GM21723 (cell line): Measurements from ENCODE around the gene LCLAT1.
"Not testable (repeated sequence)": the region's sequence is repeated elsewhere in the genome, so short reads cannot be mapped to it uniquely, and the experiment has no call there.

ENCODE experiments used
- ATAC-seq: cut with Tn5 transposase; IDR thresholded peaks from one replicate; pipeline ENCODE4 v1.9.1; 2021; ENCODE audit warnings: mild to moderate bottlenecking, moderate library complexity; ENCODE audit not compliant: unreplicated experiment

Gene LCLAT1

GRCh38 chr2:30633039-30633438 lies 186.0 kb downstream of the LCLAT1 start:
- no peak for ATAC-seq

DNA sequence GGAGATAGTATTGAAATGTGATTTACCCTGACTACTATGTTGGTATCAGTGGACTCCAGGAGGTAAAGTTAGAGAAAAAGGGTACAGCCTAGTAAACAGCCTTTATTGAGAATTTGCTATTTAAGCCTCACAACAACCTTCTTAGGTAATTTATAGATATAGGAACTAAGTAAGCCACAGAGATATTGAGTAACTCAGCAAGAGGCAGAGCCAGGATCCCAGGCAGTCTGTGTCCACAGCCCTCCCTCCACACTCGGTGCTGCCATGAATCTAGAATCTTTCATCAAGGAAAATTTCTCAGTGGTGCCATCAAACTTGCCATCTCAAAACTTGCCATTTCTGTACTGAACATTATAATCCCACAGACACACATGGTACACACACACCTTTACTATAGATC lies 189.3 kb downstream of the LCLAT1 start:
- ATAC-seq = no peak

DNA sequence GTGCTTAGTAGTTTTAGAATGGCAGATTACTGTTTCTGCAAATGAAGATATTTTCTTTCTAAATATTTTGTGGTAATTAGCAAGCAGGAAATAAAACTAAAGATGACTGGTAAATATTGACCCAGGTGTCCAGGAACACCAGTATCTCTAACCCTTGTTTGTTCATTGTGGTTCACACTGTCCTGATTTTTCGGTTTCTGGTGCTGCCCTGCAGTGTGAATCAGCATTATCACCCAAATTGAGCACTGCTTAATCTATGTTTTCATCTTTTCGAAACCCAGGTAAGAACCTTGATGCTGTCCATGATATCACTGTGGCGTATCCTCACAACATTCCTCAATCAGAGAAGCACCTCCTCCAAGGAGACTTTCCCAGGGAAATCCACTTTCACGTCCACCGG lies 192.8 kb downstream of the LCLAT1 start:
- no peak for ATAC-seq

DNA sequence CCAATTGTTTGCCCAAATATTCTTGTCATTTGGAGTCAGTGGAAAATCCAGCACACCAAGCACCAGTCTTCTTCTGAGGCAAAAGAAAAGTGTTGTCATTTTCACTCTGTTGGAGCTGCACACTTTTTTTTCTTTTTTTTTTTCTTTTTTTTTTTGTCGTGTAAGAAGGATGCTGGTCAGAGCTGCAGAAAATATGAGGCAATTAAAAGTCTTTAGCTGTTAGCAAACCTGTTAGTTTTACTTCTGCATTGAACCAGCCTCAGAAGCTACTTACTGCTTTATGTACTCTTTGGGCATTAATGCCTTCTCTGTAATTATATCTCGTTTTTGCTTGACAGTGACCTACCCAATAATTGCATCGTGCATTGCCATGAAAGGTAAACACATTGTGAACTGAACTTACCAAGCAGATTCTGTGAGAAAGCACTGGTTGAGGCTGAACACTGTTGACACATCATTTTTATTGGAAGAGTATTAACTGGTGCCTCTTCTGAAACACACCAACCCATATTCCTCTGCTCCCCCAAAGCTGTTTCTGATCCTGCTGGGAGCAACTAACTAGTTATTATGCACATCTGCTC lies 194.8 kb downstream of the LCLAT1 start:
- ATAC-seq = no peak

DNA sequence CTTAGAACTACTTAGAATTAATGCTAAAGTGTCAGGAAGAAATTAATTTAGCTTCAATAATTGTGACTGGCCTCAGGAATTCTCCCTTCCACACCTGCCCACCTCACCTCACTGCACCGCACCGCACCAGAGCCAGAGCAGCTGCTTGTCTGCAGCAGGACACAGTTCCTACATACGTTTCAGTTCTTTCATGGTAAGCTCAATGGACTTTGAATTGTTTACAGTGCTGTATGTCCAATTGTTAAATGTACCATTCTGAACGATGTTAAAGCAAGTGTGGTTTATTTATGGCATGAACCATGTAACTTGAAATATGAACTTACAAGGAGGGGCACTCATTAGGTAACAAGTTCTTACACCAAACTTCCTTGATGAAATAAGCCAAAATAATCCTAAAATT lies 196.0 kb downstream of the LCLAT1 start:
- not testable (repeated sequence) for ATAC-seq

- no peak for ATAC-seq
Observed at GRCh38 chr2:30643674-30644073, 196.6 kb downstream of the LCLAT1 start.

- ATAC-seq = no peak
Observed at GRCh38 chr2:30645081-30645744, 198.2 kb downstream of the LCLAT1 start.

DNA sequence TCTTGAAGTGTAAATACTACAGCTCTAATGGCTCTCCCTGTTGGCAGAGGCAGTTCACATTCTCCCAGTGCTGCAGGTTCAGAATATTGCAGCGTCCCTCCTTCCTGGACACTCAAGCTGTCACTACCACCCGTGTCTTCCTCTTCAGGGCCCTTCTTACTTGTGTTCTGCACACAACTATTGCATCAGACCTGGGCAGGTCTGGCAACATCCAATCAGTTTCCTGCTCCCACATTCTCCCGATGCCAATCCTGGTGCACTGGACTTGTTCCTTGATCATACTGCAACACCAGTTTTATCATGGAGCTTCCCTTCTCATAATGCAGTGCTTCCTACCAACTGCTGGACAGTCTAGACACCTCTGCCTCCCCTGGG lies 198.7 kb downstream of the LCLAT1 start:
- no peak for ATAC-seq

DNA sequence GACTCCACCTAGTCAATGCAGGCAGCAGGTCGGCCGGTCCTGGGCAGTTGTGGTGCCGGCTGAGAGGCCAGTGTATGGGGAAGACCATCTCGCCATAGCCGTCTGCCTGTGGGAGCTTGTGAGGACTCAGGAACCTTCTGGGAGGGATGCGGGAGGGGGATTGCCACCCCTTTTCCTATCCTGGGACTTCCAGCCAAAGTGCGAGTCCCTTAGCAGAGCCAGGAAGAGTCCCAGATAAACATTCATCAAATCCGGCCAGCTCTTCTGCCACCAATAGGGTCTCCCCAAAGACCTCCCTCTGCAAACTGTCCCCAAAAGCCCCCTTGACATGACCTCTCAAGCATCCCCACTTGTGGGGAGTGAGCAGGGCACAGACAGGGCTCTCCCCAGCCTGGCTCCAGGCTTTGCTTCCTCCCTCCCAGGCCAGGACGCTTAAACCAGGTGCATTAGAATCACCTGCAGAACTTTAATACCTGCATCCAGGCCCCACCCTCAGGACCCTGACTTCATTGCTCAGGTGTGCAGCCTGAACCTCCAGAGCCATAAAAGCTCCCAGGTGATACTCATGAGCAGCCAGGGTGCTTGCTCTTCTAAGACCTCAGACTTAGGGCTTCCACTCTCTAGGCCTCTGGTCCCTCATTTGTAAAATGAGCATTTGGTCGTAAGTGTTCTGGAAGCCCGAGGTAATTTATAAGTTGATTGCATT lies 200.9 kb downstream of the LCLAT1 start:
- ATAC-seq = no peak

- ATAC-seq = no peak
Observed at GRCh38 chr2:30649278-30649677, 202.2 kb downstream of the LCLAT1 start.

GRCh38 chr2:30649828-30650227 lies 202.8 kb downstream of the LCLAT1 start:
- no peak for ATAC-seq

DNA sequence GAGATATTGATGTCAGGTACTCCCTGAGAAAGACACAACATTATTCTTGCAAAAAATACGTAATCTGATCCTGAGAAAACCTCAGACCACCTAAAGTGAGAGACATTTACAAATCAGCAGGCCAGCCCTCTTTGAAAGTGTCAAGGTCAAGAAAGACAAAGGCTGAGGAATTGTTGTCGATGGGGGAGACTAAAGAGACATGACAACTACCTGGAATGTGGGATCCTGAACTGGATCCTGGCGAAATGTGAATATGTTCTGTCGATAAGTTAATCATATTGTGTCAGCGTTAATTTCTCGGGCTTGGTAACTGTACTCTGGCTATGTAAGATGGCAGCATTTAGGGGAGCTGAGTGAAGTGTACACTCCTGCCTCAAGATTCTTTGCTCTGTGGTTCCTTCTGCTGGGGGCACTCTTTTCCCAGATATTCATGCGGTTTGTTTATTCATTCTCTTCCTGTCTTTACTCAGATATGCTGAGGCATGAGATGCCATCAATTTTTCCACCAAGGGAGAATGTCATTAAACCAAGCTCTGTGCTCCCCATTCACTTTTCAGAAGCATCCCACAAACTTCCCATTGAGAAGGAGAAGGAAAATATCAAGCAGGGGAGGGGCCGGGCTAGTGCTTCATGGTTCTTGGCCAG lies 205.3 kb downstream of the LCLAT1 start:
- ATAC-seq = no peak

DNA sequence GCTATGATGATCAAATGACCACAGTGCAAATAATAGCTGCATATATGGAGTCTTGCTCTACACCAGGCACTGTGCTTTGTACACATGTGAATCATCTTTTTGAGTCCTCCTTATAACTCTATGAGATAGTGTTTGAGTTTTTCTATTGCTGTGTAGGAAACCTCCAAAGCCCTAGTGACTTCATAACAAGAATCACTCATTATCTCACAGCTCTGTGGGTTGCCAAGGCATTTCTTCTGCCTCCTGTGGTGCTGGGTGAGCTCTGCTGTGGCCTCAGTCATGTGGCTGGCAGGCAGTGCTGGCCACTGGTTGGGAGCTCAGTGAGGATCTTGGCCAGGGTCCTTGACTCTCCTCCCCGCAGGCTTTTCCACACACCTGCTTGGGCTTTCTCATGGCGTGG lies 206.8 kb downstream of the LCLAT1 start:
- no peak for ATAC-seq

GRCh38 chr2:30654404-30654803 lies 207.4 kb downstream of the LCLAT1 start:
- no peak for ATAC-seq

GRCh38 chr2:30655211-30655610 lies 208.2 kb downstream of the LCLAT1 start:
- ATAC-seq = no peak

DNA sequence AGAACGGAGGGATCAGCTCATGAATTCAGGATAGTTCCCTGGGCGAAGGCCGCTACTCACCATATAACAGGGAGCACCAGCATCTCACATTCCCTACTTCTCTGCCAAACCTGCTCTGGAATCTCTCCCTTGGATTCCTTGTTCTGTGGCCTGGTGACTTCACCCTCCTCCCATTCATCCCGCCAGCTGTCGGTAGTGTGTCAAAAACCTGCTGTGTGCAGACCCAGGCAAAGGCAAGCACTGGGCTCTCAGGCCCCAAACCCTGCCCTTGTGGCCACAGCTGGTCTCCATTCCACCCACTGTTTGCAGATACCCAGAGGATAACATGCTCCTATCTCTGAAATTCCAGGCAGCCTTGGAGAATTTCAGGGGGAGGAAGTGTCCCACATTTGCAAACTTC lies 208.6 kb downstream of the LCLAT1 start:
- no peak for ATAC-seq

GRCh38 chr2:30656079-30656478 lies 209.0 kb downstream of the LCLAT1 start:
- ATAC-seq = no peak

DNA sequence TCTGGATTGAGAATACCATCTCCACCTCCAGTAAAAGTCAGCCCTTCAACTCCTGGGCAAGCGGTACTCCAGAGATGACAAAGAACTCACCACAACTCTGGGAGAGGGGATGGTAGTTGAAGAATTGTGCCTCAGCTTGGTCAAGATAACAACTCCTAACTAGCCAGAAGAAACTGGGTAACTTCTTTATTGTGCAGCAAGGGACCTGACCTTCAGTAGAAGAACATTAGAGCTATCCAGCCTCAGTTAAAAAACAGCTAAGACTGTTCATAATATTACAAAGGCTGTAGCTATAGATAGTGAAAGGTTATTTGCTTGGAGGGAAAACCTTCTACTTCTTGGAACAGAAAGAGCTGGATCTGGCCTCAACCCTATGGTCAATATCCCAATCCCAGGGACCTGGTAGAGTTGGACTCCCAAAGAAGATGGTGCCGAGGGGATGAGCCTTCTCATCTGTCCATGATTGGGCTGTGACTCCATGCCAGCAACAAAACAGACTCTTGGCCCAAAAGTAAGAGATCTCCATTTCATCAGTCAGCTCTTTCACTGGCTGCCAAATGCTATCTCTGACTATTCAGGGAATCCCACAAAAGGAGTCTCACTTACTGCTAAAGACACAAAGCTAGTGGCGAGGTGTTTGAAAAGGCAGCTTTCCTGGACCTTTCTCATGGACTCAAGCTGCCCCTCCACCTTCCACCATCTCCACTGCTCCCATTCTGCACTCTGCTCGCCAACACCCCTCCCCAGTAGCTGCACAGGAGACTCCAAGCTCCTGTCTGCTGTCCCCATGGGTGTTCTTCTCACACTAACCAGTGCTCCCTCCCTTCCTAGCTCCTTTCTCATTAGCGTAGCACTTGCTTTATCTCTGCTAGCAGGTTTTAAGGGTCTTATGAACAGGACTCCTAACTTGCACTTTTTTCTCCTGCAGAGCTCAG lies 214.4 kb downstream of the LCLAT1 start:
- ATAC-seq = no peak

GRCh38 chr2:30662268-30663131 lies 215.5 kb downstream of the LCLAT1 start:
- ATAC-seq = no peak

GRCh38 chr2:30663321-30663720 lies 216.3 kb downstream of the LCLAT1 start:
- ATAC-seq = no peak
